DMS53 treated with DMSO at 0.1 percent for 48 hours (cell line): ENCODE results near the gene ARPC3.
A peak's percentile ranks its signal among the peaks of the same experiment; 100 is the strongest.
"Not testable (repeated sequence)": the region's sequence is repeated elsewhere in the genome, so short reads cannot be mapped to it uniquely, and the experiment has no call there.

Experiments used
- DNase-seq: peaks from one replicate; lab custom pipeline; 2025; ENCODE audit not compliant: unreplicated experiment; lab: John Stamatoyannopoulos, UW

ARPC3 gene

DNA sequence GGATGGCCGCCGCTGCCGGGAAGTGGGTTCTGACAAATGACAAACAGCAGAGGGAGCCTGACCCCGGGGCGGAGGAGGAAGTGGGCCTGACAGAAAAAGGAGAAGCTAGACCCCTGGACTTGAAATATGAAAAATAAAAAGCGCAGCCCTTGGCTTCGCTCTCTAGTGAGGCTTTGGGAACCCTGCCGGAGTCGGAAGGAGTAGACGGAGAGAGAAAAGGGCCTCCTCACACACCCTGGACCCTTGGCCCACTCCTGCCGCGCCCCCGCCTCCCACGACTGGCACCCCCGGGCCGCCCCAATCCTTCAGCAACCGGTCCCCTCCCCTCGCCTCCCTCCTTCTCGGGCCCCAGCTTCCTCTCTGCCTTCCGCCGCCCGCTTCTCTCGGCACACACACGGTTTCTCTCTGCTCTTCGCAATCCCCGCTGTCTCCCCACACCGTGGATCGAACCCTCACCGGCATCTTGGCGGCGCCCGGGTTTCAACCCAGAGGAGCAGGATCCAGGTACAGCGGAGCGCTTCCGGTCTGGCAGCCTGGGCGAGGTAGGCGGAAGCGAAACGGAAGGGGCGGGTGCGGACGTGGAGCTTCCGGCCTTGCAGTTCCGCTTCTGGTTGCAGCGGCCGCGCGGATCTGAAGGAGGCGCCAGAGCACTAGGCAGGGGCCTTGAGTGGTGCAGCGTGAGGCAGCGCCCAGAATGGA is at the start of gene ARPC3:
Gene ARPC3, minus strand, starts transcription at position 539 of the 699 bp plus-strand sequence. Its CDS starts 77 bp downstream, at position 462.
- DNase-seq = peak; percentile 94

DNA sequence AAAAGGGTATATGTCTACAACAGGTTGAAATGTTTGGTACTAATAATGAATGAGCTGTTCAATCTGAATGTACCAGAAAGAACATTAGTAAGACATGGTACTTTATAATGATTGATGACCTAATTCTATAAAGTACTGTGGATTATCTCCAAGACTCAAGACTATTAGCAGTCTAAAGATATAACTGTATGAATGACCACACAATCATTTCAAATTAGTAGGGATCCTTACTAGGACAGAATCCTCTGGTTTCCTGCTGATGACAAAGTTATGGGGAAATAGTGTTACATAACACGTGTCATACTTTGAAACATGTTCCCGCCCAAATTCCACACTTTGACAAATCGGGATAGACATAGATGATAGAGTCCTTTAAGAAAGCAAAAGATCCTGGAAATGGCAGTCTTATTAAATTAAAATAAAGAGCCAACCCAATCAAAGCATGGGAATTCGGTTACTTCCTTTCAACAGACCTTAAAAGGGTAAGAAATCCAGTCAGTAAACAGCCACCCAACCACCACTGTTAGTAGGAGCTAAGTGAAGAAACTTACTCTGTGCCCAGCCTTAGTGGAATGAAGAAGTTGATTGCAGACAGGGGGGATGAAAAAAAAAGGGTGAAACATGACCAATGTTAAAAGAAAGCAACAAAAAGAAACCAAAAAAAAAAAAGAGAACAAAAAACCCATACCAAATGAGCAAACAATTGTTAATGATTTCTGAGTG is 49.0 kb upstream of the ARPC3 start:
- no peak for DNase-seq

DNA sequence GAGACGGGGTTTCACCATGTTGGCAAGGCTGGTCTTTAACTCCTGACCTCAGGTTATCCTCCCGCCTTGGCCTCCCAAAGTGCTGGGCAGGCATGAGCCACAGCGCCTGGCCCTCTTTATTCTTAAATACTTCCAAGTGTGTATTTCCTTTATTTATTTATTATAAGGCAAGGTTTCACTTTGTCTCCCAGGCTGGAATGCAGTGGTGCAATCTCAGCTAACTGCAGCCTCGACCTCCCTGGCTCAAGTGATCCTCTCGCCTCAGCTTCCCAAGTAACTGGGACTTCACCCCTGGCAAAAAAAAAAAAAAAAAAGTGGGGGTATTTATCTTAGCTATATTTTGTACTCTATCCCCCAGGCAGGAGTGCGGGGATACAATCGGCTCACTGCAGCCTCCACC is 25.3 kb upstream of the ARPC3 start:
- DNase-seq = no peak

DNA sequence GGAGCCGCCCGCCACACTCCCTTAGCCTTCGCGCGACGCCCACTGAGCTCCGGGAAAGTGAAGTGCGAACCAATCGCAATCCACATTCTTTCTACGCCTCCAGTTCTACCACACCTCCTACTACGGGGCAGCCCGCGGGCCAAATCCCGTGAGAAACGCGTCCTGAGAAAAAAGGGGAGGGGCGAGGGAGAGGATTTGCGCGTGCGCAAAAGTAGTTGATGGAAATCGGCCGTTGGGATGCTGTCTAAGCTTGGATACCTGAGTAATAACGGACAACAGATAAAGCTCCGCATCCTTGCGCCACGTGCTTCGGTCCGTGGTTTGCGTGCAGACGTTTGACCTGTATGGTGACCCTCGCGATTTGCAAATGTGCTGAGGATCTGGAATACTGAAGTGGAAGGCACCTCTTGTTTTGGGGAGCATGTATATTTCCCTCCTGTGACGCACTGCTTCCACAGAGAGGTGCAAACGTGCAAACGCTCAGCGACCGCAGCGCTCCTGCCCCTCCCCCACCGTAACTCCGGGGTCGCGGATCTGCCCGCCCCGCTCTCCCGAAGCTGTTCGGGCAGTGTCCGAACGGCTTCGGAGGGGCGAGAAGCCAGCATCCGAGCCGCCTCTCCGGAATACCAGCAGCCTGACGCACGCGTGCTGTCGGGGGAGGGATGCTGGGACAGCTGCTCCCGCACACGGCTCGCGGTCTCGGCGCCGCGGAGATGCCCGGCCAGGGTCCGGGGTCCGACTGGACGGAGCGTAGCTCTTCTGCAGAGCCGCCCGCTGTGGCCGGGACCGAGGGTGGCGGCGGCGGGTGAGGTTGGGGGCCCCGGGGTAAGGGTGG is 18.3 kb upstream of the ARPC3 start, which contains the start of the genes FAM216A and GPN3:
Gene FAM216A, plus strand, starts transcription at position 632 of the 835 bp plus-strand sequence. Its CDS starts 31 bp downstream, at position 663.
Gene GPN3, minus strand, starts transcription at position 44 of the 835 bp plus-strand sequence. CDS start 54 bp downstream, outside the sequence.
- DNase-seq = peak; percentile 99

DNA sequence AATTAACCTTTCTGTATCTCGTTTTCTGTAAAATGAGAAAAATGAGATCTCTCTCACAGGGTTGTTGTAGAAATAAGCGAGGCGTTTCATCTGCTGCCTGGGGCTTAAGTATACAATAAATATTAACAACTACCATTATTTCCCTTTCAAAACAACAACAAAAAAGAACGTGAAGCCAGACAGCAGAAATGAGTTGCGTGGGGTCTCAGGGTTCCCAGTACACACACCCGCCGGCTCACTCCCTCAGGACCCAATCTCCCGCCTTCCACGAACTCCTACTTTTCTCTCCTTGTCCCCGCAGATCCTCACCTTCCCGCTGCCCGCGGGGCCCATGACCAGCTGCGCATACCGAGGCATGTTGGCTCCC is 17.7 kb upstream of the ARPC3 start:
- no peak for DNase-seq

DNA sequence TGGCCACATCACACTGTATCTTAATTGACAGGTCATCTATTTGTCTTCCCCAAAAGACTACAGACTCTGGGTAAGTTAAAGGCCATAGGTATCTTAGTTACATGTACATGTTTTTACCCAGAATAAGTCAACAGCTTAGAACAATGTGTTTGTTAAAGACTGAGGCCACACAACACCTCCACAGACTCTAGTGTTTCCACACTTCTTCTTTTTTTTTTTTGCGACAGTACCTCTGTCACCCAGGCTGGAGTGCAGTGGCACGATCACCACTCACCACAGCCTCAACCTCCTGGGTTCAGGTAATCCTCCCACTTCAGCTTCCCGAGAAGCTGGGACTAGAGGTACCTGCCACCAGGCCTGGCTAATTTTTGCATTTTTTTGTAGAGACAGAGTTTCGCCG is 16.7 kb upstream of the ARPC3 start:
- no peak for DNase-seq

DNA sequence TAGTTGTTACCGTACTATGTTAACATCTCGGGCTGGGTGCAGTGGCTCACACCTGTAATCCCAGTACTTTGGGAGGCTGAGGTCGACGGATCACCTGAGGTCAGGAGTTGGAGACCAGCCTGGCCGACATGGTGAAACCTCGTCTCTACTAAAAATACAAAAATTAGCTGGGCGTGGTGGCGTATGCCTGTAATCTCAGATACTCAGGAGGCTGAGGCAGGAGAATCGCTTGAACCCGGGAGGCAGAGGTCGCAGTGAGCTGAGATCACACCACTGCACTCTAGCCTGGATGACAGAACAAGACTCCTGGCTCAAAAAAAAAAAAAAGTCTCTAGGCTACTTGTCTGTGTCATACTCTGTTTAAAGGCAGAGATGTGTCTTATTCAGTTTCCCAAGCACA is 15.6 kb upstream of the ARPC3 start:
- not testable (repeated sequence) for DNase-seq

DNA sequence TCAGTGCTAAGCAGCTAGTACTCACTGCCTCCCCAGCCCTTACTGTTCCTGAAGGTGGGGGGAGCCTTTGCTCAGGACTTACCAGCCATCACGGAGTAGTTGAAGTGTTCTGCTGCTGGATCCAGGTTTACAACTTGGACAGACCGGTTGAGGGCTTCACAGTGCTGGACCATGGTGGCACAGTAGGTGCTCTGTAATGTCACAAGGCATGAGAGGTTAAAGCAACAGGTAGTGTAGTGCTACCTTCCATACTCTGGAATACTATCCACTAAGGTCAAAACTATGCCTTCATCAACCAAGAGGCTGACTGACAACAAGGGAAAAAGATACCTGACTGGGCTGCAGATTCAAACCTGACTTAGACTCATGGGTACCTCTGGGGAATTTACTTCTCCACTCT is 14.9 kb upstream of the ARPC3 start:
- DNase-seq = no peak

DNA sequence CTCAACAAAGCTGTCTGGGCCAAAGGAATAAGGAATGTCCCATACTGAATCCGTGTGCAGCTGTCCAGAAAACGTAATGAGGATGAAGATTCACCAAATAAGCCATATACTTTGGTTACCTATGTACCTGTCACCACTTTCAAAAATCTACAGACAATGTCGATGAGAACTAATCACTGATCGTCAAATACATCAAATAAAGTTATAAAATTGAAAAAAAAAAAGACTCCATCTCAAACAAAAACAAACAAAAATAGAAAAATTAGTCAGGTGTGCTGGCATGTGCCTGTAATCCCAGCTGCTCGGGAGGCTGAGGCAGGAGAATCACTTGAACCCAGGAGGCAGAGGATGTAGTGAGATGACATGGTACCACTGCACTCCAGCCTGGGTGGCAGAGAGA is 11.1 kb upstream of the ARPC3 start:
- DNase-seq = not testable (repeated sequence)

DNA sequence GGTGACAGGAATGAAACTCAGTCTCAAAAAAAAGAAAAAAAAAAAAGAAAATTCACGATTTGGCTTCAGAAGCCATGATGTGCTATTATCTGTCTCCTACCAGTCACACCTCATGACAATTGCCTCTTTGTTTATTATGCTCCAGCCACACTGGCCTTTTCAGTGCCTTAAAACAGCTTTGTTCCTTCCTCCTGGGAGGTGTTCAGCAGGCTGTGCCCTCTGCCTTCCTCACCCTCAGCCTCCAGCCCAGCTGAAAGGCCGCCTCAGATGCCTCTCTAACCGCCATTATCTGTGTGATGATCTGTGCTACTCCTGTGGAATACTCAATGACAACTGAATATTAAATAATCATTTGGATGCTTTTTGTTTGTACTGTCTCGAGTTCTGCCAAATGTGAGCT is 8.6 kb upstream of the ARPC3 start:
- DNase-seq = no peak

DNA sequence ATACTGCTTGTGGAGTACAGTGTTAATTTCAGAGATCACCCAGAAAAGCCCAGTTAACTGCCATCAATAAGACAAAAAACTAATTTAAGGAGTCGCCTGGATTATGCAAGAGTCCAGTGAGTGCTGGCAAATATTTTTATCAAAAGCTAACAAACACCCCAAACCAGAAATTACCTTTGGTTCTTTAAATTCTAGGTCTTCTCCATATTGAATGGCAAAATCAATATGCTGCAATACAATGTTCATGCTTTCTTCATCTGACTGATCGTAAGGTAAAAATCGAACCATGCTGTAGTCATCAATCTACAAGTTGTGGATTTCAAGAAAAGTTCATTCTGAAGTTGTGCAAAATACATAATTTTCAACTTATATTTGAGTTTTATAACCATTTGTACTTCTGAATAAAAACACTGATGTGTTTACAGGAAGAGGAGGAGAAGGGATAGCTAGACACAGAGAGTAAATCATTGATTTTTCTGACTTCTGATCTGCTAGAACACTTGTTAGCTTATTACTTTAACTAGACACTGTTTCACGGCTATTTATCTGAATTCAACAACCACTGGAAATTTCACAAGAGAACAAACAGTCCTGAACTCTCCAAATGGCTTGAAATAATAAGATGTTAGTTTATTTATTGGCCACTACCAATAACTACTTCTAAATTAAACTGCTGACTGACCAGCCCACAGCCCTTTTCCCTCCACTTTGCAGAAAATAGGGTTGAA is 3.6 kb upstream of the ARPC3 start:
- DNase-seq = no peak

DNA sequence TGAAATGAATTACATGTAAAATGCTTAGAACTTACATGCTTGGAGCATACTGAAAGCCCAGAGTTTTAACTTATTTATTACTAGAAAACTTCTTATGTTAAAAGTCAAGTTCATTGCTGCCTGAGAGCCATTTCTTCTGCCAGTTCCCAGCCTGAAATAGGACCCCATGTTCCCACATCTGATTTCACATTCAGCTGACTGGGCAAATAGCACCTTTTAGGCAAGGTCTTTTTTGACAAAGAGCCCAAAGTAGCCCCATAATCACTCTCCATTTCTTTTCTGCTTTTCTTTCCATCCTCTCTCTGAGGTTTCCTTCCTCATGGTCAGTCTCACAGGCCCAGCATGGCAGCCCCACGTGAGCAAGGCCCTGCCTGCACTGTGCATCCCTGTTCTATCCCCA is 1.1 kb upstream of the ARPC3 start:
- DNase-seq = no peak

DNA sequence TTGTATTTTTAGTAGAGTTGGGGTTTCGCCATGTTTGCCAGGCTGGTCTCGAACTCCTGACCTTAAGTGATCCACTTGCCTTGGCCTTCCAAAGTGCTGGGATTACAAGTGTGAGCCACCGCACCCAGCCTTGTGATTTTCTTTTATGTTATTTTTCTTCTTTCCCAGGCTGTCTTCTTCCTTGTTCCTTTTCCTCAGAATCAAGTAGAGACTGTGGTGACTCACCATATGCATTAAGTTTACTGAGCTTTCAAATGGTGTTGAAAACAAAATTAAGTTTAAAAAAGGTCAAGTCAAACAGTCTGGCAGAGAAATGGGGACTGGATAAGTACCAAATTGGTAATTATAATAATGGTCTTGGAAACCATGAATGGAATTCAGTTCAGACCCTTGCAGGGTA is 5.7 kb downstream of the ARPC3 start:
- DNase-seq = no peak

DNA sequence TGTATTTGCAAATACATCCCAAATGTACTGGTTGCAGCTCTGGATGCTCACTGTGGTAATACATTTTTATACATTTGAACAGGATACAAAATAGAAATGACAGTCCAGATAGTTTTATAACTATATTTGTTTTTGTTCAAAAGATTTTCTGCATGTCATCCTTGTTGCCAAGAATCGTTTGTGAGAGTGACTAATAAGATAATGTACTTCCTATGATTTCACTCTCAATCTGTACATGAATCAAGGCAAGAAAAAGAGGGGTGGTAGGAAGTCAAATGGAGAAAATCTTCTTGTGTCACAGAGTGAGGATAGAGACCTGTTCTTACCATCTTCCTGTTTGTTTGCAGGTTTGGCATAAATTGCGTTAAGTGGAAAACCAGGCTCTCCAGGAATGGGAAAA is 13.9 kb downstream of the ARPC3 start:
- DNase-seq = no peak

DNA sequence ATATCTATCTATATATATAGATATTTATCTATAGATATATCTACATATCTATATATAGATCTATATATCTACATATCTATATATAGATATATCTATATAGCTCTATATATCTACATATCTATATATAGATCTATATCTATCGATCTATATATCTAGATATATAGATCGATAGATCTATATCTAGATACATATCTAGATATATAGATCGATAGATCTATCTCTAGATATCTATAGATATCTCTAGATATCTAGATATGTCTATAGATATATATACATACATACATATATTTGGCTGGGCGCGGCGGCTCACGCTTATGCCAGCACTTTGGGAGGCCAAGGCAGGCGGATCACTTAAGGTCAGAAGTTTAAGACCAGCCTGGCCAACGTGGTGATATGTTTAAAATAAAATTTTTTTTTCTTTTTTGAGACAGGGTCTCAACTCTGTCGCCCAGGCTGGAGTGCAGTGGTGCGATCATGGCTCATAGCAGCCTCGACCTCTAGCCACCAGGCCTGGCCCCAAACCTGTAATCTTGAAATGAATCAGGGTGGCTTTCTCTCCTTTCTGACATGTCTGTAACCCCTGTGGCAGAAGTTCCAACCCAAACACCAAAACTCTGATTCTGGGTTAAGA is 18.1 kb downstream of the ARPC3 start:
- DNase-seq = no peak

DNA sequence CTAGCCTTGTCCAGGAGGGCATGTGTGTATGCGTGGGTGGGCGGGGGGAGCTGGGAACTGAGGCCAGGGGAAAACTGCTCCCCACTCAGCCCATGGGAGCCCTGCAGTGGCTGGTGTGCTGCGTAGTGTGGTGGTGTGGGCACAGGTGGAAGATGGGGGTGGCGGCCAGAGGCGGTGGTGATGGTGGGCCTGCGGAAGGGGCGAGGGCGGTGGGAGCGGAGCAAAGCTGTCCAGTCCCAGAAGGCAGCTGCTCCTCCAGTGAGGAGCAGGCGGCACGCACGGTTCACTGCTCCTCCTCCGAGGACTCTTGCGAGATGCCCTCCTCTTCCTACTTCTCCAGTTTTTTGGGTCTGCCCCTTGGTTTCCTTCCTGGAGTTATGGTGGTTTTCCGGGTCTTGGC is 20.5 kb downstream of the ARPC3 start:
- DNase-seq = not testable (repeated sequence)

DNA sequence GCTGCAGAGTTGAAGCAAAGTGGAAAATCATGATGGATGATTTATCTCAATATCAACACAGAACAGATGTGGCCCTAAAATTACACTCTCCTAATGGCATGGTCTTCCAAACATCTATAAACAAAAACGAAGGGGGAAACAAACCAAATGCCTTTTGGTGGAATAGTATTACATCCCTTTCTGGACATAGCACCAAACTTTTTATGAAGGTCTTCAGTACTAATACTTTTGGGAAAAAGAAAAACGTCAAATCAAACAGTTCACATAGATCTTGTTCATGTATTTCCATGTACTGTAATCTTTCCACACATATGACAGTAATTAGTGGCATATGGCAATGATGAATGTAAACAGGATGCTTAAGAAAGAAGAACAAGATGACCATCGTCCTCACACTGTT is 23.7 kb downstream of the ARPC3 start:
- no peak for DNase-seq

DNA sequence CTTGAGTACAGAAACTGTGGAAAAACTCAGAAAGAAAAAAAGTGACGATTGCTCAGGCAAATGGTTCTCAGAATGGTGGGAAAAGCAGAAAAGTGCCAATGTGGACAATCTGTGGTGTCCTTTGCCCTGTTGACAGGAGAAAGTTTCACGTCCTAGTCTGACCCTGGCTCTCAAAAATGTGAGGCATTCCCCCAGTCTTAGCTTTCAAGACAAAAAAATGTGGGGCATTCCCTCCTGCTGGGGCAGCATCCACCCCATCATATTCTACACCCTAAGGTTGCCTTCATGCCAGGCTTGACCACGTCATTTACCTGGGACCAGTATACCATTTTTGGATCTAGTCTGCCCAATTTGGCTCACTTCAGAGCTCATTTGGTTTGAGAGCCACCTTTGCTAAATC is 25.9 kb downstream of the ARPC3 start:
- DNase-seq = no peak

DNA sequence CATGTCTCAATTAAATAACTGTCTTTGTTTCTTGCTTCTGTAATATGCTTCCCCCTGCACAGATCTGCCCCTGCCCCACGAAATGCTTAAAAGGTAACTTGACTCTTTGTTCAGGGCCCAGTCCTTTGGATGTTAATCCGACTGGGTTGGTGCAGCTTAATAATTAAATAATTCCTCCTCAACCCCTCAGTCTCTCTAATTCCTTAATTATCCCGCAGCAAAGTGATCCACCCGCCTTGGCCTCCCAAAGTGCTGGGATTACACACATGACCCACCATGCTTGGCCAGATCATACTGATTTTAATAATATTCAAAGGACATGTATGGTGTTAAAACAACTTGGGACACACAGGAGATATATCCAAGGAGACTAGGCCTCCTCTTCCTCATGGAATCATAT is 28.4 kb downstream of the ARPC3 start:
- no peak for DNase-seq

DNA sequence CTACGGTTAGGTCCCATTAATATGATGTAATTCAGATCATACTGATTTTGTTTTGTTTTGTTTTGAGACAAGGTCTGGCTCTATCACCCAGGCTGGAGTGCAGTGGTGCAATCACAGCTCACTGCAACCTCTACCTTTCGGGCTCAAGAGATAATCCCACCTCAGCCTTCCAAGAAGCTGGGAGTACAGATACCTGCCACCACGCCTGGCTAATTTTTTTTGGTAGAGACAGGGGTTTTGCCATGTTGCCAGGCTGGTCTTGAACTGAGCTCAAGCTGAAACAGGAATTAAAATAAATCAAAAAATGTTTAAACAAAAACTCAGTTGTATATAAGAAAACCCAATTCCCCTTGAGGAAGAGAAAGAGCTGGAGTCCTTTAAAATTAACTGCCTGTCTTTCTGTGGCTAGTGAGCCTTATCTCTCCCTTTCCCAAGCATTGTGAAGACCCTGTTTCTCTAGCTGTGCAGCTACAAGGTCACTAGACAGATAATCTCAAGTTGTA is 28.9 kb downstream of the ARPC3 start:
- no peak for DNase-seq
